NCI-H146 treated with DMSO at 0.1 percent for 48 hours (cell line): ENCODE data around the gene BAMBI.

Experiments used
- DNase-seq: peaks from one replicate; lab custom pipeline; 2025; ENCODE audit not compliant: unreplicated experiment; lab: John Stamatoyannopoulos, UW

BAMBI gene

DNA sequence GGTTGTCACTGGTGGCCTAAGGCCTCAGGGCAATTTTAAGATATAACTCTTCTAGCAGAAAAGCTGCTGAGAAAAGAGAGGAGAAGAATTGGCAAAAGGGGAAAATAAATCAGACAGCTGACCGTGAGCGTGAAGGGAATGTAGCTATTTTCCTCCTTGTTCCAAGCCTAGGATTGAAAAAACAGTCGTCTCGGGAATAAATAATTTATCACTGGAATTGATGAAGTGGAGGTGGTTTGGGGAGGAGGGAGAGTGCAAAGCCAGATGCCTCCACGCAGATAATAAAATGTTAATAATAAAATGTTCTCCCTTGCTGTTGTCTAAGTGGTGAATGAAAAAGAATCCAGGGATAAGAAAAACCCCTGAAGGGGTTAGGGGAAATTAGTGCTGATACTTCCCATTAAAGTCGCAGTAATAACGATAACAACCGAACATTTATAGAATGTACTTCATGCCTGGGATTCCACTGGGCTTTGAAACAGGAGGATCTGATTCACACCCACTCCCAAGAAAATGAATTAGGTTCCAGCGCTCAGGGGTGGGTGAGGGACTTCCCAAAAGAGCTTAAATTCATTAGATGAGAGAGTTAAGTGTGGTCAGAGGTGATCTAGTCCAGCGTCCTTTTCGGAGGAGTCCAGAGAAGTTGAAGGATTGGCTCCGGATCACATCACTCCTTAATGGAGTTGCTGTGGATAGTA lies 27.3 kb downstream of the BAMBI start:
- no peak for DNase-seq

GRCh38 chr10:28705472-28705871 lies 28.2 kb downstream of the BAMBI start:
- DNase-seq, result no peak

- DNase-seq, result no peak
Observed at GRCh38 chr10:28709001-28709710, 31.8 kb downstream of the BAMBI start.

DNA sequence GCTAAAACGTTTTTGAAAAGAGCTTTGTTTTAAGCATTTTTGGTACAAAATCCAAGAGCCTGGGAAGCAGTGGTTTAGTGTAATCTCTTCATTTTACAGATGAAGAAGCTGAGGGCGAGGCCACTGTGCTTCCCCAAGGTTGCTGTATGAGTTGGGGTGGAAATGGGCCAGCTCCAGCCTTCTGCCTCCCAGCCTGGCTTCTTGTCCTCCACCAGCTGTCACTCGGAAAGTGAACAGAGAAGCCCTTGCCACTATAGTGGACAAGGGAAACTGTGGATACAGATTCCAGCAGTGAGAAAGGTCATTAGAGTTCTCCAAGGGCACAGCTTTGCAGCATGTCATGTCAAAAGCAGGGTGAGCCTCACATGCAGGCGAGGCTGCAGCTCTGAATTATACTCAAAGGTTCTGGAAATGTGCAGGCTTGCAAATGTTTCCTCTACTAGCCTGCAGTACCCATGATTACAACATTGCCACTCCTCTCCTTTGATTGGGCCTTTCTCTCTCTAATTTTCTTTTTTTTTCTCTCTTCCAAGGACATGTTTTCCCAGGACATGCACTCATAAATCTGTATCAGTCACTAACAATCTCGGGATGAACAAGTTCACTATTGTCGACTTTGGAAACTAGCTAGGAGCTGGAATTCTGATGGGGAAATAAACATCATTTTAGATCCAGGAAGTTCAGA lies 33.0 kb downstream of the BAMBI start:
- no peak for DNase-seq

DNA sequence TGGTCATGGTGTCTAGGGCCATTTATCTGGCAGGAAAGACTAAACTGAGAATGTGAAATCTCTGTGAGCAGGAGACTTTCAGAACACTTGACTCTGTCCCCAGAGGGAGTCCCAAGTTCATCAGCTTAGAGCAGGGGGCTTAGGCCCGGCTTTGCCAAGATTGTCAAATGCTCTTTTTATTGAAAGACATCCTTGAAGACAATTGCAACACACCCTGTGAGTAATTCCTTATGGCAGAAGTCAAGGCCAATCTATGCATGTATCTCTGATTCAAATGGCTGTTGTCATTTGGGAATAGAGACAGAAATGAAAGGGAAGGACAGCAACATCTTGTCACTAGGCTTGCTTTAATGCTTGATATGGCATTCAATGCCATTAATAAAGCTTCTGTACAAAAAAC lies 33.7 kb downstream of the BAMBI start:
- DNase-seq, result no peak

DNA sequence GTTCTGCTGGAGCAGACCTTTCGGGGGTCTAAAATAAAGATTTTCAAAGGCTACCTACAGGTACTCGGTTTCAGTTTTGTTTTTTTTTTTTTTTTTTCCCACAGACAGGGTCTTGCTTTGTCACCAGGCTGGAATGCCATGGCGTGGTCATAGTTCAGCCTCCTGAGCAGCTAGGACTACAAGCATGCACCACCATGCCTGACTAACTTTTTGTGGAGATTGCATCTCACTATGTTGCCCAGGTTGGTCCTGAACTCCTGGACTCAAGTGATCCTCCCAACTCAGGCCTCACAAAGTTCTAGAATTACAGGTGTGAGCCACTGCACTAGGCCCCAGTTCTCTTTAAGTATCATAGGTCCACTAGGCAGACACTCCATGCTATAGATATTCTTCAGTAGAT lies 34.5 kb downstream of the BAMBI start:
- no peak for DNase-seq

GRCh38 chr10:28713626-28714352 lies 36.5 kb downstream of the BAMBI start:
- no peak for DNase-seq

GRCh38 chr10:28714401-28715053 lies 37.2 kb downstream of the BAMBI start:
- no peak for DNase-seq

GRCh38 chr10:28715246-28715645 lies 37.9 kb downstream of the BAMBI start:
- DNase-seq, result no peak

DNA sequence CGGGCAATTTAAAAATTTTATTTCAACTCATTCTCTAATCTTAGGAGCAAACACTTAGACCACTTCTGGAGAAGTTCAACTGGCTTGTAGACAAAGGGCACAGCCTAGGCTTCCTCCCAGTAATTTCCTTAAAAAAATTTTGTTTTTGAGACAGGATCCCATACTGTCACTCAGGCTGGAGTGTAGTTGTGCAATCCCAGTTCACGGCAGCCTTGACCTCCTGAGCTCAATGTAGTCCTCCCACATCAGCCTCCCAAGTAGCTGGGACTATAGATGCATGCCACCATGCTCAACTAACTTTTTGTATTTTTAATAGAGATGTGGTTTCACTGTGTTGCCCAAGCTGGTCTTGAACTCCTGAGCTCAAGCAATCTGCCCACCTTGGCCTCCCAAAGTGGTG lies 38.4 kb downstream of the BAMBI start:
- DNase-seq, result no peak

- no peak for DNase-seq
Observed at GRCh38 chr10:28716748-28717147, 39.4 kb downstream of the BAMBI start.

DNA sequence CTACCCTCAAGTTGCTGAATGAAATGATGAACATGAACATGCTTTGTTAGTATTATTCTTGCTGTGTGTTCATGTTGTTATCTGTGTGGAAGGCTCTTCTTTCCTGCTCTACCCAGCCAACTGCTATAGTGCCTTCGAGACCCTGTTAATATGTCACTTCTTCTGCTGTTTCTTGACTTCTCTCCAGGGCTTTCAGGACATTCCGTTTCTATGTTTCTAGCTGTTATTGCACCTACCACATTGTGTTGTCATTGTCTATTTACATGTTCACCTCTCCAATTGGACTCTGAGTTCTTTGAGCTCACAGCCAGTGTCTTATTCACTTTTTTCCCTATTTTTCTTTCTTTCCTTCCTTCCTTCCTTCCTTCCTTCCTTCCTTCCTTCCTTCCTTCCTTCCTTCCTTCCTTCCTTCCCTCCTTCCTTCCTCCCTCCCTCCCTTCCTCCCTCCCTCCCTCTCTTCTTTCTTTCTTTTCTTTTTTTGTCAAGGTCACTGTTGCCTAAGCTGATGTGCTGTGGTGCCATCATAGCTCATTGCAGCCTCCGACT lies 40.4 kb downstream of the BAMBI start:
- no peak for DNase-seq

DNA sequence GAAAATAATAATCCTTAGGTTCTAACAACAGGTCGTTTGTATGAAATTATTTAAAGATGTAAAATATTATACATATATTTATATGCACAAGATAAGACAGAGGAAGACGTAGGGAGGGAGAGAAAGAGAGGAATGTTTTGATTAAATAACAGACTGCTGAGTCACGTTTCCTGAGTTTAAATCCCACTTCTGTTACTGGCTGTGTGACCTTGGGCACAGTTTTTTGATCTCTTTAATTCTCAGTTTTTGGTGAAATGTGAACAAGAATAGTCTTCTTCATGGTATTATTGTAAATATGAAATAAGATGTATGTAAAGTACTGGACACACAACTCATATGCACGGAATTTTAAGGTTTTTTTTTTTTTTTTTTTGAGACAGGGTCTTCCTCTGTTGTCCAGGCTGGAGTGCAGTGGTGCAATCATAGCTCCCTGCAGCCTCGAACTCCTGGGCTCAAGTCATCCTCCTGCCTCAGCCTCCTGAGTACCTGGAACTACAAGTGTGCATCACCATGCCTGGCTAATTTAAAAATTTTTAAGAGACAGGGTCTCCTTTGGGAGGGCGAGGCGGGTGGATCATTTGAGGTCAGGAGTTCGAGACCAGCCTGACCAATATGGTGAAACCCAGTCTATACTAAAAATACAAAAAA lies 42.6 kb downstream of the BAMBI start:
- no peak for DNase-seq

- no peak for DNase-seq
Observed at GRCh38 chr10:28721318-28721951, 44.1 kb downstream of the BAMBI start.

DNA sequence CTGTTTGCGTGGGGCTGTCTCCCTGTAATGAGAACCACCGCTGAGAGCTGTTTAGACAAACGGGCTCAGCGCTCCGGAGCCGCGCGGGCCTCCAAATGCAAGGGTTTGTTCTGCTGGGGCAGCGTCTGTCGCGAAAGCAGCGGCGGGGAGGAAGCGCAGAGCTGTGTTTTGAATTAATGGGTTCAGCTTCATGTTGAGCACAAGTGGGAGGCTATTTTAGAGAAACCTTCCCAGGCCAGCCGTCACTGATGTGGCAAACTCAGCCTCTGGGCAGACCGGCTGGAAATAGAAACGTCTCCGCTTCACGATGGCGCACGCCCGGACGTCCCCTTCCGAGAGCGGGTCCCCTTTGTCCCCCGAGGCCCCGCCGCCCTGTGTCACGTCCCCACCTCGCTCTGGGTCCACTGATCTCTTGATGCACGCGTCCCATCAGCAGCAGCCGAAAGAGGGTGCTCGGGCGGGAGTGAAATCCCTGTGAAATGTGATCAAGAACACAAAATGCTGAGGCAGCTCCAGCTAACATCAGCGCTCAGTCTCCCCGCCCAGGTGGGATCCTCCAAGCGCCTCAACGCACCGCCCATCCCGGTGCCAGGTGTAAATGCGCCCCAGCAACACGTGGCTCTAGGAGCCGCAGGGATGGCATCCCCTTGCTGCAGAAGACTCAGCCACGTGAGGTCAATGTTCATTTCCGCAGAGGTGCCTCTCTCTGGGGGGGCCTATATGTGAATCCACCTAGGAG lies 44.9 kb downstream of the BAMBI start:
- DNase-seq, result peak; percentile 71

GRCh38 chr10:28728366-28728765 lies 51.0 kb downstream of the BAMBI start:
- DNase-seq, result no peak

DNA sequence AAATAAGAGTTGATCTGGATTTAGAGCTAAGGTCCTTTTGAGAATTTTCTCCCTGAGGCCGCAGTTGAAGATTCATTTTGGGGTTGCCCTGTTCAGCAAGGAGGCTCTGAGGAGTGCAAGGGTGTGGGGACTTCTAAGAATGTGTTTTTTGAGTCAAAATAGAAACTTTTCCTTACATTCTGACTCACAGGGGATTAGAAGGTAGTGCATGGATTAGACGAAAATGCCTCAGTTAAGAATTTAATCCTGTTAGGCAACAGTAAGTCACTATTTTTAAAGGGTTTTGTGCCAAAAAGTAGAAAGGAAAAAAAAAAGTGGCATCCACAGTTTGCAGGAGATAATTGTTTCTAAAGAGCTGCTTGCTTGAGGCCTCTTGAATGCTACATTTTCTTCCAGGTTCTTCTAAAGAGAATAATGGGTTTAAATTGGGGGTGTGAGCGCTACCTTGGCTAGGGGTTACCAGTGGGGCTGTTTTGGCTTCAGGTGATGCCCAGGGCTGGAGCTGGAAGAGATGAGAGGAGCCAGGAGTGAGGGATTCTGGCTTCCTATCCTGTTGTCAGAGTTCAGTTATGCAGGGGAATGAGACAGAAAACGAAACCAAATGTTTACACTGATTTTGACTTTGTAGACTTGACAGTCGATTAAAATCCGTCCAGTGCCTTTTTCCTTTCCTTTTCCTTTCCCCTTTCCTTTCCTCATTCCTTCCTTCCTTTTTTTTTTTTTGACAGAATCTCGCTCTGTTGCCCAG lies 52.9 kb downstream of the BAMBI start:
- no peak for DNase-seq

GRCh38 chr10:28732091-28732490 lies 54.8 kb downstream of the BAMBI start:
- DNase-seq, result no peak
